Panc1 (cell line): ENCODE measurements around the gene ZC3H18. TPM values are rescaled to one million over a fixed set of nuclear protein-coding genes. Genes with fewer than 3 reads are reported as not detected.

Experiments
- ATAC-seq: fragments of 200-7000 bp; cut with Tn5 transposase; 2 replicates; pipeline ENCODE4 v1.9.1; 2020; ENCODE audit warnings: mild to moderate bottlenecking, moderate library complexity
- BruUV-seq: library from RNA; stranded (reverse); fragments of 400-500 nt; replicated peaks from 2 replicates; lab custom pipeline; 2021; lab: Mats Ljungman, UMichigan
- CTCF ChIA-PET: fragments of 300-600 bp; sonication (Branson Sonifier 250); formaldehyde crosslinking; loops from one replicate; lab custom pipeline; 2022; ENCODE audit warnings: antibody characterized with exemption; lab: Charles Lee
- POLR2A ChIA-PET: fragments of 300-600 bp; sonication (Branson Sonifier 250); formaldehyde crosslinking; loops from one replicate; lab custom pipeline; 2022; ENCODE audit warnings: antibody characterized with exemption; lab: Charles Lee
- DNase-seq: peaks from one replicate; pipeline ENCODE4 v3.0.0-alpha.2; 2010; ENCODE audit warnings: low read depth, low spot score
- H3K27ac ChIP-seq: 2 replicates; pipeline ENCODE4 v1.5.1; 2011; ENCODE audit warnings: mild to moderate bottlenecking, low read length, inconsistent platforms
- H3K27me3 ChIP-seq: fragments of 200-500 bp; sonication (Bioruptor generic); 2 replicates; pipeline ENCODE4 v1.6.0; 2014; ENCODE audit warnings: low read length, inconsistent platforms; ENCODE audit not compliant: control insufficient read depth, insufficient read depth
- H3K36me3 ChIP-seq: fragments of 200-500 bp; sonication (Bioruptor generic); 2 replicates; pipeline ENCODE4 v1.5.1; 2014; ENCODE audit warnings: inconsistent platforms, mild to moderate bottlenecking, low read length, moderate library complexity; ENCODE audit not compliant: control insufficient read depth, insufficient read depth
- H3K4me1 ChIP-seq: 2 replicates; pipeline ENCODE4 v1.5.1; 2011; ENCODE audit warnings: inconsistent platforms, mild to moderate bottlenecking, low read length, moderate library complexity; ENCODE audit not compliant: control insufficient read depth, insufficient read depth
- H3K4me3 ChIP-seq, 2 experiments: 2 replicates each; pipeline ENCODE4 v1.5.1; 2011 to 2012; ENCODE audit warnings: low read depth in 2 of 2, low read length in 2 of 2, mild to moderate bottlenecking in 2 of 2, inconsistent platforms in 1 of 2, moderate library complexity in 1 of 2
- H3K9me3 ChIP-seq: fragments of 200-500 bp; sonication (Bioruptor generic); 2 replicates; pipeline ENCODE4 v1.5.1; 2014; ENCODE audit warnings: low read depth, mild to moderate bottlenecking, inconsistent platforms, low read length, moderate library complexity; ENCODE audit not compliant: control insufficient read depth, insufficient read depth
- CTCF ChIP-seq: fragments of 450-650 bp; IDR thresholded peaks from 2 replicates; pipeline ENCODE4 v1.5.1; 2017; ENCODE audit warnings: mild to moderate bottlenecking
- POLR2AphosphoS5 ChIP-seq: IDR thresholded peaks from 2 replicates; pipeline ENCODE4 v1.6.1; 2012; ENCODE audit warnings: mild to moderate bottlenecking, low read depth, low read length, moderate library complexity
- REST ChIP-seq, 2 experiments: IDR thresholded peaks; 2 replicates each; pipeline ENCODE4 v1.6.1; 2011 to 2012; ENCODE audit warnings: low read depth in 2 of 2, control low read depth in 1 of 2, low read length in 1 of 2, mild to moderate bottlenecking in 1 of 2, moderate library complexity in 1 of 2; ENCODE audit not compliant: insufficient read depth in 1 of 2
- SIN3A ChIP-seq: IDR thresholded peaks from 2 replicates; pipeline ENCODE4 v1.6.1; 2012; ENCODE audit warnings: low read depth, mild to moderate bottlenecking, low read length, moderate library complexity, borderline replicate concordance; ENCODE audit not compliant: insufficient read depth
- TCF7L2 ChIP-seq: IDR thresholded peaks from 2 replicates; pipeline ENCODE4 v1.6.1; 2011; ENCODE audit warnings: mild to moderate bottlenecking, low read depth, low read length, inconsistent platforms
- in situ Hi-C: cut with HindIII; loops from 2 replicates; pipeline ENCODE4 v1.10.0; 2016; ENCODE audit warnings: low sequenced_read_pairs, low pct_unique_long_range_greater_than_20kb
- intact Hi-C: fragments of 100-400 bp; cut with micrococcal nuclease; formaldehyde crosslinking; loops from one replicate; pipeline ENCODE4 v1.10.0; 2022; ENCODE audit not compliant: unreplicated experiment
- total RNA-seq: library from RNA; stranded (reverse); gene quantifications from one replicate; pipeline ENCODE4 v1.2.1, GENCODE V29; 2021; ENCODE audit not compliant: unreplicated experiment

ZC3H18 gene
- total RNA-seq, 1 experiment from 2014 or later: 45.9 TPM

- DNase-seq (no peak), ATAC-seq (no peak)
- Histone ChIP-seq H3K36me3 (no peaks in the 10 kb centered on the region), H3K27me3 (no peaks in the 10 kb centered on the region), H3K4me3 (no peak overlapping the region), H3K4me1 (no peaks in the 10 kb centered on the region), H3K9me3 (no peaks in the 10 kb centered on the region), H3K27ac (no peak overlapping the region)
- ChIA-PET CTCF (no interaction called here), POLR2A (no interaction called here)
- in situ Hi-C loops (no loop called here), intact Hi-C loops (no loop called here)
- BruUV-seq: no TSS peak
- TF ChIP-seq REST (IDR thresholded peaks at IDR 0.05; ENCODE audit: insufficient read depth in 1 of 2, low read depth in 2 of 2, low read length in 1 of 2) (no peak), CTCF (no peak)
Measured at GRCh38 chr16:88640498-88641247, 70.5 kb downstream of the ZC3H18 start.

- H3K27ac ChIP-seq: no peak overlapping the region
- no peak for DNase-seq
- no peak overlapping the region for H3K4me3 ChIP-seq
- H3K9me3 ChIP-seq: no peaks in the 10 kb centered on the region
- ATAC-seq: no peak
- no TSS peak for BruUV-seq
- TF ChIP-seq CTCF (no peak), REST (IDR thresholded peaks at IDR 0.05; ENCODE audit: insufficient read depth in 1 of 2, low read depth in 2 of 2, low read length in 1 of 2) (no peak), SIN3A (no peak), POLR2AphosphoS5 (no peak), TCF7L2 (no peak)
- no peaks in the 10 kb centered on the region for H3K36me3 ChIP-seq
- intact Hi-C loops: no loop called here
- no peaks in the 10 kb centered on the region for H3K27me3 ChIP-seq
- CTCF ChIA-PET: no interaction called here
- in situ Hi-C loops: no loop called here
- no peaks in the 10 kb centered on the region; the same call in 1 of the 2 replicates for H3K4me1 ChIP-seq
- POLR2A ChIA-PET: no interaction called here
Measured at GRCh38 chr16:88642881-88643643, 72.9 kb downstream of the ZC3H18 start.
